D341Med (cell line): ENCODE results near the gene CT45A8.
"Not testable (repeated sequence)": the region's sequence is repeated elsewhere in the genome, so short reads cannot be mapped to it uniquely, and the experiment has no call there.

Experiments
- DNase-seq: peaks from one replicate; pipeline ENCODE4 v3.0.0; 2012; ENCODE audit warnings: low spot score

Gene CT45A8, protein sequence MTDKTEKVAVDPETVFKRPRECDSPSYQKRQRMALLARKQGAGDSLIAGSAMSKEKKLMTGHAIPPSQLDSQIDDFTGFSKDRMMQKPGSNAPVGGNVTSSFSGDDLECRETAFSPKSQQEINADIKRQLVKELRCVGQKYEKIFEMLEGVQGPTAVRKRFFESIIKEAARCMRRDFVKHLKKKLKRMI

DNA sequence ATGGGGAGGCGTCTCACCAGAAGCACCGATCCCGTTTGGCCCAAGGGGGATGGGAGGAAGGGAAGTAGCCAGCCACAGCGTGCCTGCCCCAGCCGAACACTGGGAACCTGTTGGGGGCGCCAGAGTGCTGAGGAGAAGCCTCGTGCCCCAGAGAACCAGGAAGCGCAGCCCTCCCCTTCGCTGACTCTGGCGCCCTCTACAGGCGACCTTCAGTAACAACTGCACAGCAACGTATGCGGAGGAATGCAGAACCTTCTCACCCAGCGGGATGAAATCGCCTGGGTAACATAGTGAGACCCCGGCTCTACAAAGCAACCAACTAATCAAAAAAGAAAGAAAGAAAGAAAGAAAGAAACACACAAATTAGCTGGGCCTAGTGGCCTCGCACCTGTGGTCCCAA, at the start of gene CT45A8:
CT45A8 (minus strand) TSS at position 101 of the 400 bp plus-strand sequence. CDS start 3,755 bp downstream, outside the sequence.
- not testable (repeated sequence) for DNase-seq

DNA sequence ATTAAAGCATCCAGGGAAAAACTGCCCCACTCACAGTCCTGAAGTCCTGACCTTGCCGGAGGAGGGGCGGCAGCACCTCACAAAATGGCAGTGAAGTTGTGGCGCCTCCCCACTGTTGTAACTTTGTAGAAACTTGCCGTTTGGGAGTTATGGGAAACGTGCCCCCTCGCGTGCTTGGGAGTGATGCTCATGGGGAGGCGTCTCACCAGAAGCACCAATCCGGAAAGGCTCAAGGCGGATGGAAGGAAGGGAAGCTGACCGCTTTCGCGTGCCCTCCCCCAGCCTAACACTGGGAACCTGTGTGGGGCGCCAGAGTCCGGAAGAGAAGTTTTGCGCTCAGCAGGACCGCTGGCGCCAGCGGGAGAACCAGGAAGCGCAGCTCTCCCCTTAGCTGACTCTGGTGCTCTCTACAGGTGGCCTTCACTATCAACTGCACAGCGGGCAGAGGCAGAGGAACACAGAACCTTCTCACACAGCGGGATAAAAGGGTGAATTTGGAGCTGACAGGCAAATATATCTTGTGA, 39.0 kb upstream of the CT45A8 start, which contains the start of the genes CT45A10 and SAGE1:
CT45A10 (minus strand) TSS at position 151 of the 524 bp plus-strand sequence. CDS start 8,100 bp downstream, outside the sequence.
SAGE1 (plus strand) TSS at position 423 of the 524 bp plus-strand sequence. CDS start 2,527 bp downstream, outside the sequence.
- DNase-seq, result no peak

DNA sequence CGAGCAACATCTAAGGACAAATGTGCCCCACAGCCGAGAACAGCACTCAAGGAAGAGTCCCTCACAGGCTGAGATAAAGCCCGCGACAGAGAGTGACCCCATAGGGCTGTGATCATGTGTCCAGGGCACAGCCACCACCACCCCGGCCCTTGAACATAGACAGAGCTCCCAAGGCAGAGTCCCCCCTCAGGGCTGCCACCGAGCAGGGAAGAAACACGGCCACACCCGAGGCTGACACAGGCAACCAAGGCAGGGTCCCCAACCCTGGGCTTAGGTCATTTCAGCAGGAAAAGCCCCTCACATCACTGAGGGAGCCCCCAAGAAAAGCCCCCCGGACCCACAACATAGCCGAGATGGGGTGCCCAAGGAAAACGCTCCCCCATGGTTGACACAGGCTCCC, 38.4 kb upstream of the CT45A8 start:
- no peak for DNase-seq

DNA sequence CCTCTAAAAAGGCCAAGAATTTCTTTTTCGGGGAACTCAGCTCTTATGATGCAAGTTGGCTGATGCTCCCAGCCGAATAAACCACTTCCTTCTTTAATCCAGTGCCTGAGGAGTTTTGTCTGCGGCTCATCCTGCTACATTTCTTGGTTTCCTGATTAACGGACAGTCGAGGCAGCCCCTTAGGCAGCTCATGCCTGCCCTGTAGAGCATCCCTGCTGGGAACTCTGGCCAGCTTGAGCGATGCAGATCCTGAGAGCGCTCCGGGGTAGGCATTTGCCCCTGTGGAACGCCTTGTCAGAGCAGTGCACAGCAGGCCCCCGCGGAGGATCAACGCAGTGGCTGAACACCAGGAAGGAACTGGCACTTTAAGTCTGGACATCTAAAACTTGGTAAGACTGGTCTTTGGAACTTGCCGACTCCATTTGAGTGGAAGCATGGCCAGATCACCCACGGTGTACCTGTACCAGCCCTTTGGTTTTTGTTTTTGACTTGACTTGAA, 35.8 kb upstream of the CT45A8 start:
- DNase-seq, result no peak

DNA sequence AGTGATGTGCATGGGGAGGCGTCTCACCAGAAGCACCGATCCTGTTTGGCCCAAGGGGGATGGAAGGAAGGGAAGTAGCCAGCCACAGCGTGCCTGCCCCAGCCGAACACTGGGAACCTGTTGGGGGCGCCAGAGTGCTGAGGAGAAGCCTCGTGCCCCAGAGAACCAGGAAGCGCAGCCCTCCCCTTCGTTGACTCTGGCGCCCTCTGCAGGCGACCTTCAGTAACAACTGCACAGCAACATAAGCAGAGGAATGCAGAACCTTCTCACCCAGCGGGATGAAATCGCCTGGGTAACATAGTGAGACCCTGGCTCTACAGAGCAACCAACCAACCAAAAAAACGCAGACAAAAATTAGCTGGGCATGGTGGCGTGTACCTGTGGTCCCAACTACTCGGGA, 34.6 kb upstream of the CT45A8 start:
- DNase-seq, result not testable (repeated sequence)

DNA sequence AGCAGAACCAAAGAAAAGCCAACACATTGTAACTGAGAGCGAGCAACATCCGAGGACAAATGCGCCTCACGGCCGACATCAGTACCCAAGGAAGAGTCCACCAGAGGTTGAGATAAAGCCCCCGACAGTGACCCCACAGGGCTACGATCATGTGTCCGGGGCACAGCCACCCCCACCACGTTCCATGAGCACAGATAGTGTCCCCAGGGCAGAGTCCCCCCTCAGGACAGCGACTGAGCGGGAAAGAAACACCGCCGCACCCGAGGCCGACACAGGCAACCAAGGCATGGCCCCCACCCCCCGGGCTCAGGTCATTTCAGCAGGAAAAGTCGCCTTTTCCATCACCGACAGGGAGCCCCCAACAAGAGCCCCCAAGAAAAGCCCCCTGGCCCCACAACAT, 33.9 kb upstream of the CT45A8 start:
- DNase-seq, result not testable (repeated sequence)

DNA sequence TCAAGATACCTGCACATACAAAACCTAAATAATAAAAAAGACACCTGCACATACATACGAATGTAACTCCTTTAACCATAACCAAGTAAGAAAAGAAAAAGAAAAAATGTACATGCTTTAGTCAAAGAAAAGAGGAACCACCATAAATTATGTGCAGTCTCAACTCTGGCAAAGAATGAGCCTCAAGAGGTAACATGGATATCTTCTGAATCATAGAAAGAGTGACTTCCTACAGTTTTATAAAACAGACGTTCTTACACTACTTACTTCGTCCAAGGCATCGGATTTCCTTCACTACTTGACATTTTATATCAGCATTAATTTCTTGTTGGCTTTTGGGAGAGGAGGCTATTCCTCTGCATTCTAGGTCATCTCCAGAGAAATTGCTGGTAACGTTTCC, 28.4 kb upstream of the CT45A8 start:
- DNase-seq, result not testable (repeated sequence)

DNA sequence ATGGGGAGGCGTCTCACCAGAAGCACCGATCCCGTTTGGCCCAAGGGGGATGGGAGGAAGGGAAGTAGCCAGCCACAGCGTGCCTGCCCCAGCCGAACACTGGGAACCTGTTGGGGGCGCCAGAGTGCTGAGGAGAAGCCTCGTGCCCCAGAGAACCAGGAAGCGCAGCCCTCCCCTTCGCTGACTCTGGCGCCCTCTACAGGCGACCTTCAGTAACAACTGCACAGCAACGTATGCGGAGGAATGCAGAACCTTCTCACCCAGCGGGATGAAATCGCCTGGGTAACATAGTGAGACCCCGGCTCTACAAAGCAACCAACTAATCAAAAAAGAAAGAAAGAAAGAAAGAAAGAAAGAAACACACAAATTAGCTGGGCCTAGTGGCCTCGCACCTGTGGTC, 17.4 kb upstream of the CT45A8 start, which contains the start of gene CT45A9:
CT45A9 (minus strand) TSS at position 101 of the 400 bp plus-strand sequence. CDS start 3,751 bp downstream, outside the sequence.
- not testable (repeated sequence) for DNase-seq

DNA sequence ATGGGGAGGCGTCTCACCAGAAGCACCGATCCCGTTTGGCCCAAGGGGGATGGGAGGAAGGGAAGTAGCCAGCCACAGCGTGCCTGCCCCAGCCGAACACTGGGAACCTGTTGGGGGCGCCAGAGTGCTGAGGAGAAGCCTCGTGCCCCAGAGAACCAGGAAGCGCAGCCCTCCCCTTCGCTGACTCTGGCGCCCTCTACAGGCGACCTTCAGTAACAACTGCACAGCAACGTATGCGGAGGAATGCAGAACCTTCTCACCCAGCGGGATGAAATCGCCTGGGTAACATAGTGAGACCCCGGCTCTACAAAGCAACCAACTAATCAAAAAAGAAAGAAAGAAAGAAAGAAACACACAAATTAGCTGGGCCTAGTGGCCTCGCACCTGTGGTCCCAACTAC, 17.2 kb downstream of the CT45A8 start, which contains the start of gene CT45A7:
CT45A7 (minus strand) TSS at position 101 of the 400 bp plus-strand sequence. CDS start 3,747 bp downstream, outside the sequence.
- not testable (repeated sequence) for DNase-seq

DNA sequence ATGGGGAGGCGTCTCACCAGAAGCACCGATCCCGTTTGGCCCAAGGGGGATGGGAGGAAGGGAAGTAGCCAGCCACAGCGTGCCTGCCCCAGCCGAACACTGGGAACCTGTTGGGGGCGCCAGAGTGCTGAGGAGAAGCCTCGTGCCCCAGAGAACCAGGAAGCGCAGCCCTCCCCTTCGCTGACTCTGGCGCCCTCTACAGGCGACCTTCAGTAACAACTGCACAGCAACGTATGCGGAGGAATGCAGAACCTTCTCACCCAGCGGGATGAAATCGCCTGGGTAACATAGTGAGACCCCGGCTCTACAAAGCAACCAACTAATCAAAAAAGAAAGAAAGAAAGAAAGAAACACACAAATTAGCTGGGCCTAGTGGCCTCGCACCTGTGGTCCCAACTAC, 34.4 kb downstream of the CT45A8 start, which contains the start of gene CT45A2:
CT45A2 (minus strand) TSS at position 101 of the 400 bp plus-strand sequence. CDS start 3,747 bp downstream, outside the sequence.
- DNase-seq, result not testable (repeated sequence)

DNA sequence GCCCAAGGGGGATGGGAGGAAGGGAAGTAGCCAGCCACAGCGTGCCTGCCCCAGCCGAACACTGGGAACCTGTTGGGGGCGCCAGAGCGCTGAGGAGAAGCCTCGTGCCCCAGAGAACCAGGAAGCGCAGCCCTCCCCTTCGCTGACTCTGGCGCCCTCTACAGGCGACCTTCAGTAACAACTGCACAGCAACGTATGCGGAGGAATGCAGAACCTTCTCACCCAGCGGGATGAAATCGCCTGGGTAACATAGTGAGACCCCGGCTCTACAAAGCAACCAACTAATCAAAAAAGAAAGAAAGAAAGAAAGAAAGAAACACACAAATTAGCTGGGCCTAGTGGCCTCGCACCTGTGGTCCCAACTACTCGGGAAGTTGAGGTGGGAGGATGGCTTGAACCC, 51.7 kb downstream of the CT45A8 start, which contains the start of gene CT45A6:
CT45A6 (minus strand) TSS at position 101 of the 400 bp plus-strand sequence. CDS start 3,794 bp downstream, outside the sequence.
- DNase-seq, result not testable (repeated sequence)
